Measurements from ENCODE around the gene RTN4RL1.
A peak's percentile ranks its signal among the peaks of the same experiment; 100 is the strongest.

RTN4RL1 gene

DNA sequence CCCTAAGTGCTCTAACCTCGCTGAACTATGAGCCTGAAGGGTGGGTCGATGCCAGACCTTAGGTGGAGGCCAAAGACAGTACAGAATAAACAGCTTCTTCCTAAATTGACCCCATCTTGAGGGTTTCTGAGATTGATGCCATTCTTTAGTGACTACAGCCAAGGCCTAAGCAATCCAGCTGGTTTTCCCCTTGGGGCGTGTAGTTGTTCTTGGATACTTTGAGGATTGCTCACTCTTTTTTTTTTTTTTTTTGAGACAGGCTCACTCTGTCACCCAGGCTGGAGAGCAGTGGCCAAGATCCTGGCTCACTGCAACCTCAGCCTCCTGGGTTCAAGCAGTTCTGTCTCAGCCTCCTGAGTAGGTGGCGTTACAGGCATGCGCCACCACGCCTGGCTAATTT, 18.7 kb upstream of the RTN4RL1 start:
- no peak for DNase-seq

DNA sequence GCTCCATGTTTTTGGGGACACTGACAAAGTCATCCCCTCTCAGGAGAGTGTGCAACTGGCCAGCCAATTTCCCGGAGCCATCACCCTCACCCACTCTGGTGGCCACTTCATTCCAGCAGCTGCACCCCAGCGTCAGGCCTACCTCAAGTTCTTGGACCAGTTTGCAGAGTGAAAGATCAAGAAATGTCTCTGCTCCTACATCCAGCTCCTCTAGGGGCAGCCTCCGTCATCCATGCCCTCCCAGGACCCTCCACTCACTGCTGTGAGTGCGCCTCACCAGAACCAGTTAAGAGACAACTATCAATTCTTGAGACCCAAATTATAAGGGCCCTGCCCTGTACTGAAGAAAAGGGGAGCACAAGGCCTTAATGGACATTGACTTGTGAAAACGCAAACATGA, 17.8 kb upstream of the RTN4RL1 start:
- no peak for DNase-seq

DNA sequence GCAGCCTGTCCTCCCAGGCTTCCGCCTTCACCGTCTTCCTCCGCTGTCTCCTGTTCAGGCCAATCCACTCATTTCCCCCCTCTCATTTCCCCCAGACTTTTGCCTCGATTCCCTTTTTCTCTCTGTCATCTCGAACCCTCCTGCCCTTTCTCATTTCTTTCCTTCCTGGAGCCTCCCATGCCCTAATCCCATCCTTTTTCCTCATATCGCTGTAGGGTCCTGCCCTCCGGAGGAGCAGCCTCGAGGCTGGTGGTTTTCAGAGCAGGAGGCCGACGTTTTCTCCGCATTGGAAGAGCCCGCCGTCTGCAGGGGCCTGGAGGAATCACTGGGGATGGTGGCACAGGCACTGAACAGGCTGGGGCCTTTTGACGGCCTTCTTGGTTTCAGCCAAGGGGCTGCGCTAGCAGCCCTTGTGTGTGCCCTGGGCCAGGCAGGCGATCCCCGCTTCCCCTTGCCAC, 17.3 kb upstream of the RTN4RL1 start:
- DNase-seq = no peak

DNA sequence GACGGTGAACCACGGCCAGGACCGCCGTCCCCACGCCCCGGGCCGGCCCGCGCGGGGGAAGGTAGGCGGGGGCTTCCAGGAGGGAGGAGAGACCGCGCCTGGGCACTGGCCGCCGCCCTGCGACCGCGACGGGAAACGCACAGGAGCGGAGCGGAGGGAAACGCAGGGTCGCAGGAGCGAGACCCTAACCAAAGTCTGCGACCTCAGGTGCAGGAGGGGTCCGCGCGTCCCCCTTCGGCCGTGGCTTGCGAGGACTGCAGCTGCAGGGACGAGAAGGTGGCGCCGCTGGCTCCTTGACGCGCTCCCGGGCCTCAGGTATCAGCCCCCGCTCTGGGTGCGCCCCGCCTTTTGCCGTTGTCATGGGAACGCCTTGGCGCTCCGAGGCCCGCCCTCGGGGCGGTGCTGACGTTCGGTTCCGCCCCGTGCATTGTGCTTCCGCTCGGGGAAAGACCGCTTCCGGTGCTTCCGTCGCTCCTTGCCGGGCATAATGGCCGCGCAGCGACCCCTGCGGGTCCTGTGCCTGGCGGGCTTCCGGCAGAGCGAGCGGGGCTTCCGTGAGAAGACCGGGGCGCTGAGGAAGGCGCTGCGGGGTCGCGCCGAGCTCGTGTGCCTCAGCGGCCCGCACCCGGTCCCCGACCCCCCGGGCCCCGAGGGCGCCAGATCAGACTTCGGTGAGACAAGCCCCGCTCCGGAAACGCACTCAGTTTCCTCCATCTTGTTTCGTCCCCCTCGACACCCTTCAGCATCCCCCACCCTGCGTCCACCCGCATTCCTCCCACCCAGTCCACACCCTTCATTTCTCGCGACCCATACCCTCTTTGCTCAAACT, 16.6 kb upstream of the RTN4RL1 start, which contains the start of gene OVCA2:
TSS of gene OVCA2 (plus strand) at position 462 of the 829 bp plus-strand sequence. CDS start at position 488, 26 bp downstream.
- DNase-seq = peak; percentile 88 to 95

DNA sequence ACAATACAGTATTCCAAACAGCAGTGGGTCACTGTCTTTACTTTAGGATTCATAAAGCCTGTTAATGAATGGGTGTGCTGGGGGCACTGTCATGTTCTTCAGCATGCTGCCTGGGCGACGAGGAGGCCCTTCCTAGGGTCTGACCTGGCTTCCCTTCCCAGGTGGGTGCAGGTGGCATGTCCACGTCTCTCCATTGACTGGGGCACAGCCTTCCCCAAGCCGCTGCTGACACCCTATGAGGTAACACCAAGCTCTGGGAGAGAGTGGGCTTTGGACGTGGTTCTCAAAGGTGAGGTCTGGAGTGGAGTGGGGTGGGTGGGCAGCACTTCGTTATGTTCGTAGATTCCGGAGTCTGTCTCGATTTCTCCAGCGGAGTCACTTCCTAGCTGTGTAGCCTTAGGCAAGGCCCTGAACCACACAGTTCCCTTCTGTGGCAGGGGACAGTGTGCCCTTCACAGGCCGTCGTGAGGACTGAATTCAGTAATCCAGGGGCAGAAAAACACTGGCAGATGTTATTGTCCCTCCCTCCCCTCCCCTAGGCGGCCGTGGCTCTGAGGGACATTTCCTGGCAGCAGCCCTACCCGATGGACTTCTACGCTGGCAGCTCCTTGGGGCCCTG, 15.9 kb upstream of the RTN4RL1 start:
- no peak for DNase-seq

DNA sequence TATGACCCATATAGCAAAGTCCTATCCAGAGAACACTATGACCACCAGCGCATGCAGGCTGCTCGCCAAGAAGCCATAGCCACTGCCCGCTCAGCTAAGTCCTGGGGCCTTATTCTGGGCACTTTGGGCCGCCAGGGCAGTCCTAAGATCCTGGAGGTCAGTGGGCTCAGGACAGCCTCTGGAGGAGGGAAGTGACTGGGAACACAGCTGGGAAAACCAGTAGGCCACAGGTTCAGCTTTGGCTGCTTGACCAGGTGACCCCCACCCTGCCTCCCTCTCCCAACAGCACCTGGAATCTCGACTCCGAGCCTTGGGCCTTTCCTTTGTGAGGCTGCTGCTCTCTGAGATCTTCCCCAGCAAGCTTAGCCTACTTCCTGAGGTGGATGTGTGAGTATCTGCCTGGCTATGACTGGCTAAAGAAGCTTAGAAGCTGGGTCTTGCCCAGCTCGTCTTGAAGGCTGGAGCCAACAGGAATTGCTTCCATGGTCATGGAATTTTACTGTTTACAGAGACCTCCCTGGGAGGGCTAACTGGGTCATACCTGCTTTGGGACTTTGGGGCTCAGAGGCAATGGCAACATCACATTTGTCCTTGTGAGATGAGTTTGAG, 15.2 kb upstream of the RTN4RL1 start:
- DNase-seq = no peak

DNA sequence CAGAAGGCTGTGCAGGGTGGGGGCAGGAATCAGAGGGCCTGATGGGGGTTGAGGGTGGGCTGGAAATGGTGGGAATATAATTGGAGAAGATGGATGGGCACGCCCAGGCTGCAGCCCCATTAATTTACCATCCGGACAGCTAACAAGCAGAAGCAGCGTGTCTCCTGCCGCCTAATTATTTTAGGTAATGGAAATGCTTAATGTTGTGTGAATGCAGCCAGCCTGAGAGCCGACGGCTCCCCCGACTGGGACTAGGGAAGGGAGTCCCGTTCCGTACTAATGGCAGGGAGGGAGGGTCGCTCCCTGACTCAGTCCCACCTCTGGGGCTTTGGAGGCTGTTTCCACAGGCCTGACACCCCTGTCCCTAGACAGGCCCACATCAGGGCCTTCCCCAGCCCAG, 12.0 kb upstream of the RTN4RL1 start:
- no peak for DNase-seq

DNA sequence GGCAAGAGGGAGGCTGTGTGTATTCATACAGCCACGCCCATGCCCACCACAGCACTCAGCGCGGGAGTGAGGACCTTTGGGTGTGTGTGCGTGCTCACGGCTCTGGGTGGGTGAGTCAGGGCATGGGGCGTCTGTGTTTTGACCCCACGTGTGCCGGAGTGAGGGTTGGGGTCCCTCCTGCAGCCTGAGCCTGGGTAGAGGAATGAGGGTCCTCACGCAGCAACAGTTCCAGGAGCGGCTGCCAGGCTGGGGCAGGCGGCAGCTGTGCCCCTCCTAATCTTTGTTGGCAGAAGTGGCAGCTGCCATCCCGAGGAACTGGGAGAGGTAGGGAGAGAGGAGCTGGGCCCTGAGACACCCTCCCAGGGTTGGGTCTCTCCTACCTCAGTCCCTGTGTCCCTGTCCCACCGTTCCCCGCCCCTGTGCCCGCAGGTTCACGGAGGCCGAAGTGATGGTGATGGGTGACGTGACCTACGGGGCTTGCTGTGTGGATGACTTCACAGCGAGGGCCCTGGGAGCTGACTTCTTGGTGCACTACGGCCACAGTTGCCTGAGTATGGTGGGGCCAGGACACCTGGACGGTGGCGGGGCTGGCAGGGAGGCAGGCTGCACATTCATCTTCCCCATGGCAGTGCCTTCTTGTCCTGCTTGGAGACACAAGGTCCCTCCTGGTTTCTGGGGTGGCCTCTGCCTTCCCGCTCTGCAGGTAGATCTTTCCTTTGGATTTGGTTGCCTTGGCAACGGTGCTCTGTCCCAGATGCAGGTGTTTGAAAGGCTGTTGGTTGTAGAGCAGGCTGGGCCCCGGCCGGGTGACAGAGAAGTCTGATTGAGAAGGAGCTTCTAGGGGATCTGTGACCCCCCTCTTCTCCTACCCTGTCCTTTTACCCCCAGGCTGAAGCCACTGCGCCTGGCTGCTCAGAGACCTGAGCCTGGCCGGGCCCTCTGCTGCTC, 10.7 kb upstream of the RTN4RL1 start:
- no peak for DNase-seq

DNA sequence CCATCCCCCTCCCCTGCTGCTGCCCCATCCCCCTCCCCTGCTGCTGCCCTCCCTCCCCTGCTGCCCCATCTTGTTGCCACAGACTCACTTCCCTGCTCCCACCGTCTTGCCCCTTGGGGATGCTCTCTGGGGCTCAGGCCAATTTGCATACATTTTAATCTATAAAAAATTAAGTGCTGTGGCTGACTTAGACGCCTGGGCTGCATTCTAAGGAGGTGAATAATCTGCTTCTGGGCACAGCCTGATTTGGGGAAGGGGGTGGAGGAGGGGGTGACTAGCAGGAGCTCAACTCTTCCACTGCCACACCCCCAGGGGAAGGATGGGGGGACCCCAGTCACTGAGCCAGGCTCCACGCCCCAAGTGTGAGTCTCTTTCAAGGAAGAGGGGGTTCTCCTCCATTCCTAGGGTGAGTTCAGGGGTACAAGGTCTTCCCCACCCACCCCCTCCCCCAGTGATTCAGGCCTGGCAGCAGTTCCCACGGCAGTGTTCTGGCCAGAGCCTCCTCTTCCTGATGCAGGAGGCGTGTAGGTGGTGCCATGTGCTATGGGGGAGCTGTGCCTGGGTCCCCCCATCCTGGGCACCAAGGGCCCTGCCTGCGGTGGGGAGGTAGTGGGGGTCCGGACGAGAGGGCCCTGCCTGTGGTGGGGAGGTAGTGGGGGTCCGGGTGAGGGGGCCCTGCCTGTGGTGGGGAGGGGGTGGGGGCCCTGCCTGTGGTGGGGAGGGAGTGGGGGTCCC, 9.8 kb upstream of the RTN4RL1 start:
- no peak for DNase-seq

DNA sequence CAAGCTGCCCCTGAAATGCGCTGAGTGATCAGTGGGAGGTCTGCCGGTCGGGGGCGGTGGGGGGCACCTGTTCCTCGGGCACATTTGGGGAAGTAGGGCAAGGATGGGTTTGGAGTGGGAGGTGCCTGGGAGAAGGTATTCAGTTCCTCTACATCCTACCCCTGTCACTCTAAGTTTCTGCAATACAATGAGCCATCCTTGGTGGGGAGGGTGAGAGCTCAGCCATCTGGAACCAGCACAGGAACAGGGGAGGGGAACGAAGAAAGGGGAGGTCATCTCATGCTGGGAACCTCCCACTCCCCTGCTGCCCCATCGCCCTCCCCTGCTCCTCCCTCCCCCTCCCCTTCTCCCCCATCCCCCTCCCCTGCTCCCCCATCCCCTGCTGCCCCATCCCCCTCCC, 9.0 kb upstream of the RTN4RL1 start:
- DNase-seq = no peak

DNA sequence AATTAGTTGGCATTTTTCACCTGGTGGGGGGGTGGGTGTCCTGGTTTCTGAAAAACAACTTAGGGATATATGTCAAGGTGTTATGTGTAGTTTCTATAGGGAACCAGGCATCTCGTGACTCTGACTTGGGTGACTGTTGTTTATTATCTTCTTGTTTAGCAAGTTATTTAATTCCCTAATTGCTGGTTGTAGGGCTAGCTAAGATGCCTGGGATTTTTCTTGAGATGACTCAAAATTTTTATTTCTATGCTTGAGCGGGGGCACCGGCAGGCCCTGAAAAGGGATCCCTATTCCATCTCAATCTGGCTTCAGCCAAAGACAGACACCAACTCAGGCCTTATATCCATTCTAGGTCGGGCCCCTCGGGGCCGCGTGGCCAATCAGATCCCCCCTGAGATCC, 8.0 kb upstream of the RTN4RL1 start:
- no peak for DNase-seq

DNA sequence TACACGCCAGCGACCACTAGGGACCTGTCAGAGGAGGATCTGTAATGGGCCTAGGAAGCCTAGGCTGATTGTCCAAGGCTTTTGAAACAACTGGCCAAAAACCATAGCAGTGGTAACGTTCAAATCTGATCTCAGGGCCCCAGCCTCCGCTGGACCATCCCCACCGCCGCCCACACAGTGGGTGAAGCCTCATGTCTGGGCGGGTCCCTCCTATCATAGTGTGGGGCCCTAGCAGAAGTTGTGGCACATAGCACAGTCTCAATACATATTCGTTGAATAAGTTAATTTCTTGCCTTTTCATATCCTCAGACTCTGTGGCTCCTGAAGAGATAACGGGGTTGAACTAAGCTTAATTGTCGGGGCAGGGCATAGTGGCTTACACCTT, 5.6 kb upstream of the RTN4RL1 start:
- DNase-seq = no peak

DNA sequence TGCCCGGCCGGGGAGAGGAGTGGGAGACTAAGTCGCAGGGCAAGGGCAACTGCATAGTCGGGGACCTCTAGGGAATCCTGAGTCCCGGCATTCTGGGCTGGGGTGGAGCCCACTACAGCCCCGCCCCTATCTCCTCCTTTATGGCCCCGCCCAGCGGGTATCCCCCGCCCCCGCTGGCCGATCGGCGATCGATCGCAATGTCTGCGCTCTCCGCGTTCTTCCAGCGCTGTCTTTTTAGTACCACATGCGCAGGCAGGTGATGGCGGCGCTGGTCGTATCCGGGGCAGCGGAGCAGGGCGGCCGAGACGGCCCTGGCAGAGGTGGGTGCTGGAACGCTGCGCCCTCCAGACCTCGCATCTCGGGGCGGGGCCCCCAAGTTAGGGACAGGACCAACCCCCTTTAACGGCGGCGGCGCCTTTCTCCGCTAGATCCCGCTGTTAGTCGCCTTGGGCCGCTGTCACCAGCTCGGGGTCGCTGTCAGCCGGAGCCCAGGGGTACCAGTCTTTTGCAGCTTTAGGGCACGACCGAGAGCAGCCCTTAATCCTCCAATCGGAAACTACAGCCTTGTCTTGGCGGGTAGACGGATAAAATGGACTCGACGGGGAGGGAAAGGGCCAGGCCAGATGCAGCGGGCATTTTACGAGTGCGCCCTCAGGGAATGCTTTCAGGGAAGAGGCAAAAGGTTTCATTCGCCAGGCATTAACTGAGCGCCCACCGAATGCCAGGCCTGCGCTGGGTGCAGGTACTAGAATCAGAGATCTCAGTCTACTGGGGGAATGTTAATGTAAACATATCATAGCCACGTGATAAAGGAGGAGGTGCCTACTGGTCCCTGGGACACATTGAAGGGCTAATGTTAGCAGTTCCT, 5.0 kb upstream of the RTN4RL1 start, which contains the start of gene DPH1:
TSS of gene DPH1 (plus strand) at position 243 of the 868 bp plus-strand sequence. CDS start at position 260, 17 bp downstream.
- peak; percentile 84 to 94 for DNase-seq

DNA sequence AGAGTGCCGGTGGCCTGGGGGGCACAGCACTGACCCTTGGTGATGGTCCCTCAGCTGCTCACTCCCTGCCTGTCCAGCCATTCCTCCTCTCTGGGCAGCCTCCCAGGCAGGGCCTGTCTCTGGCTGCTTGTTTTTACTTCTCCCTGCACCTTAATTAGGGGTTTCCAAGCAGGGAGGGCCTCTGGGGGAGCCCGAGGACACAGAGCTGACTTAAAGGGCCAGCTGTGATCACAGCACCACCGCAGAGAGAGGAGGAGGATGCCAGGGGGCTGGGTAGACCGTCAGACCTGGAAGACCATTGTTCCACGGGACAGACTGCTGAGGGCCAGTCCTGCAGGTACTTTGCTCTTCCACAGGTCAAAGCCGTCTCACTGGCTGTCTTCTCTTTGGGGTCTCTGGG, 3.6 kb upstream of the RTN4RL1 start:
- no peak for DNase-seq

DNA sequence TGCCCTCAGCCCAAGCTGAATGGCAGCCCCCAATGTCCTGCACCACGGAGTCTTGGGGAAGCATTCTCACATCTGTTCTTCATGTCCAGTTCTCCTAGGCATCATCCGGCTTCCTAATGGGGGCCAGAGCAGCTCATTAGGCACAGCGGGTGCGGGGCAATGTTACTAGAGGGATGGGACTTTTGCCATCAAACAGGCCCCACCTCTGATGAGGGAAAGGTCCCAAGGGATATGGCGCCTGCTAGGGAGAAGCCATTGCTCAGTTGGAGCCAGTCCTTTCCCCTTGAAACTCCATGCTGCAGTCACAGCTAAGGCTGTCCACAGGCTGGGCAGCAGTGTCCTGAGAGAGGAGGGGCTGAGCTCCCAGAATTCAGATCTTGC, 3.1 kb upstream of the RTN4RL1 start:
- DNase-seq = no peak

DNA sequence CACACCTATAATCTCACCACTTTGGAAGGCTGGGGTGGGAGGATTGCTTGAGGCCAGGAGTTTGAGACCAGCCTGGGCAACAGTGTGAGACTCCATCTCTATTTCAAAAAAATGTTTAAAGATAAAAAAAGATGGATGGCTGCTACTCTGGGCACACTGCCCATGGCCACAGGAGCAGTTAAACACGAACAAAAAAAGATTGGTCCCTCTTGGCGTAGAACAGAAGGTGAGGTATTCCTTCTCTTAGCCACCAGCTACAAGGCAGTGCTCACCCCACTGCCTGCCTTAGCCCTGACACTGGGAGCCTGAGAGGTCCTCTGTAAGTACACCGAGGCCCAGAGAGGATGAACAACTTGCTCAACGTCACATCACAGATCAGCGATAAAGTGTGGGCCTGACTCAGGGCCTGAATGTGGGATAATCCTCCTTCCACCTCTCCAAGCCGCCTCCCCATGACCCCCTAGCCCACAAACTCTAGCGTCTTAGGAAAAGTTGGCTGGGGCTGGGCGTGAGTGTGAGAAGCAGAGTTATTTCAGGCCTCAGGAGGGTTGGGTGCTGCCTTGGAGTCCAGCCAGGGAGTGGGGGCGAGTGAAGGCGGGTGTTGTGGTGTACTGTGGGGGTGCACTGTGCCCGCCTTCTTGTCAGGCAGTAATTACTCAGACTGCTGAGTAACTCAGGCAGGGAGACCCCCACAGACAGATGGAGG, 2.5 kb upstream of the RTN4RL1 start:
- DNase-seq = no peak

DNA sequence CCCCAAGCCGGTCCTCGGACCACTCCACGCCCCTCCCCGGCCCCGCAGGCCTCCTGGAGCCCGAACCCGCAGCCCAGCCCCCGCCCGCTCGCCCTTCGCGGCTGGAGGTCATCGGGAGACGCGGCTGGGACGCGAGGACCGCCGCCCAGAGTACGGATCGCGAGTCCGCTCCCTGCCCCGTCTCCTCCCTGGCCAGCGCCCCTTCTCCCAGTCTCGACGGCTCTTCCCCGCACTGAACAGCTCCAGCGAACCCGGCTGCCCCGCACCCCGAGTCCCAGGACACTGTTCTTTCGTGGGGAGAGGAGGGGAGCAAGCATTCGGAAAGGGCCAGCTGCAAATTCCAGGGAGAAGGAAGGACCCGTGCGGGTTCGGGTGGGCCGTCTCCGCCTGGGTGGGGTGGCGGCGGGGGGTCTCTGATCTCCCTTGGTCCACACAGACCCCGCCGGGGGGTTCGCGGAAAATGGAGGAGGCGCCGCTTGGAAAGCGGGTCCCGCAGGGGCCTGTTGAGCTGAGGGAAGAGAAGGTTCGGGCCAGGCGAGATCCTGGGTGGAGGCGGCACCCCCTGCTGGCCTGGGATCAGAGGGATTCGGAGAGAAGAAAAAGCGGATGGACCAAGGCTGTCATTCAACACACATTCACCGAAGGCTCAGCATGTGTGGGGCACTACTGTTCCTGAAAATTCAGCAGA, 632 bp upstream of the RTN4RL1 start:
- DNase-seq = peak; percentile 47 to 59

DNA sequence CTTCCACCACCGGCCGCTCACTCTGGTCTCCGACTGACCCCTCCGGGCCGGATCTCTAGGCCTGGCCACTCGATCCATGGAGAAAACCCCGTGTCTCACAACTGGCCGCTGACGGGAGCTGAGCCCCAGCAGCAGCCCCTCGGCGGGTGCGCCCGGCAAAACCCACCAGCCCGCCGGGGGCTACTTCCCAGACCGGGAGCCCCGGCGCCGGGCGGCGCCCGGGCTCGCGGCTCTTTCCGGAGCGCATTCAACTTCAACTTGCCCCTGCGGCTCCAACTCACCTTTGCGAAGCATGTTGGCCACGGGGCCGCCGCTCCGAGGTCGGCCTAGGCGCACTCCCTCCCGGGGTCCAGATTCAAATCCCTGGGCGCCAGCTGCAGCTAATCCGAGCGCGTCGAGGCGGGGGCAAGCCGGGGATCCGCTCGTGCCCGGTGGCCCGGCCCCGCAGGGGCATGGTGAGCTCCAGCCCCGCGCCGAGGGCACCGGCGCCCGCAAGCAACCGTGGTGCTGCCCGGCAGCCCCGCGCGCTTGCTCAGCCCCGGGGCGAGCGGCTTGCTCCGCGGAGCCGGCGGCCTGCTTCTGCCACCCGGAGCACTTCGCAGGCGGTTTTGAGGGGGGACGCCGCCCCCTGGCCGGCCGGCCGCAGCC, 438 bp downstream of the RTN4RL1 start:
- DNase-seq = no peak
